H1 (cell line): Measurements from ENCODE around the gene EMC10. TPM values are rescaled to one million over a fixed set of nuclear protein-coding genes. Genes with fewer than 3 reads are reported as not detected.
A peak's percentile ranks its signal among the peaks of the same experiment; 100 is the strongest.

ENCODE experiments used
- CTCF ChIA-PET: fragments of 300-600 bp; sonication (Branson Sonifier 250); formaldehyde crosslinking; loops from one replicate; lab custom pipeline; 2021; ENCODE audit not compliant: partially characterized antibody; lab: Charles Lee
- POLR2A ChIA-PET: fragments of 300-600 bp; sonication (Branson Sonifier 250); formaldehyde crosslinking; loops from one replicate; lab custom pipeline; 2021; ENCODE audit warnings: inconsistent platforms; ENCODE audit not compliant: partially characterized antibody; lab: Charles Lee
- DNase-seq, 2 experiments: peaks; one replicate each; pipeline versions ENCODE4 v3.0.0 to v3.0.0-alpha.2; 2010 to 2022; ENCODE audit warnings: low spot score in 2 of 2, low read depth in 1 of 2, mixed read lengths in 1 of 2
- FAIRE-seq: peaks from 2 replicates; lab custom pipeline; 2011; peaks lifted over from hg19 to GRCh38; lab: Jason Lieb, UNC
- H2AFZ ChIP-seq: 2 replicates; pipeline ENCODE4 v1.8.1; 2012; ENCODE audit warnings: low read length, inconsistent platforms
- H2AK5ac ChIP-seq: 2 replicates; pipeline ENCODE4 v1.6.1; 2013; ENCODE audit warnings: low read depth, low read length
- H2BK120ac ChIP-seq: replicated peaks from 2 replicates; pipeline ENCODE3; 2013; ENCODE audit warnings: low read depth, low read length, inconsistent platforms
- H2BK12ac ChIP-seq: 2 replicates; pipeline ENCODE4 v1.6.1; 2013; ENCODE audit warnings: low read depth, low read length
- H2BK15ac ChIP-seq: 2 replicates; pipeline ENCODE4 v1.6.1; 2013; ENCODE audit warnings: low read length
- H2BK20ac ChIP-seq: 2 replicates; pipeline ENCODE4 v1.6.1; 2013; ENCODE audit warnings: low read length
- H2BK5ac ChIP-seq: 2 replicates; pipeline ENCODE4 v1.6.1; 2013; ENCODE audit warnings: low read depth, low read length
- H3K14ac ChIP-seq: 2 replicates; pipeline ENCODE4 v1.6.1; 2013; ENCODE audit warnings: inconsistent platforms; ENCODE audit not compliant: insufficient read length
- H3K18ac ChIP-seq: 2 replicates; pipeline ENCODE4 v1.6.1; 2013; ENCODE audit warnings: low read length; ENCODE audit errors: extremely low read depth
- H3K23ac ChIP-seq: 2 replicates; pipeline ENCODE4 v1.6.1; 2013; ENCODE audit warnings: inconsistent platforms; ENCODE audit not compliant: insufficient read length
- H3K23me2 ChIP-seq: 2 replicates; pipeline ENCODE4 v1.6.1; 2013; ENCODE audit warnings: low read depth, low read length
- H3K27ac ChIP-seq: 2 replicates; pipeline ENCODE4 v1.6.1; 2011; ENCODE audit warnings: low read depth, low read length, inconsistent platforms
- H3K27me3 ChIP-seq, 4 experiments: replicated peaks in 1 of 4; 1 replicate in 1 of 4; 2 replicates in 3 of 4; pipeline versions ENCODE4 v1.6.1 to v1.8.1; 2011 to 2013; ENCODE audit warnings: low read length in 3 of 4, mild to moderate bottlenecking in 3 of 4, inconsistent platforms in 2 of 4, mixed read lengths in 2 of 4, moderate library complexity in 1 of 4; ENCODE audit not compliant: control insufficient read depth in 3 of 4, insufficient read depth in 3 of 4; ENCODE audit errors: extremely low read depth in 1 of 4
- H3K36me3 ChIP-seq, 4 experiments: 2 replicates each; pipeline versions ENCODE4 v1.6.1 to v1.8.1; 2011 to 2013; ENCODE audit warnings: mild to moderate bottlenecking in 4 of 4, low read length in 3 of 4, moderate library complexity in 2 of 4, control low read depth in 1 of 4, inconsistent platforms in 1 of 4; ENCODE audit not compliant: insufficient read depth in 4 of 4, control insufficient read depth in 2 of 4
- H3K4ac ChIP-seq: replicated peaks from 2 replicates; pipeline ENCODE3; 2013; ENCODE audit warnings: low read length, low read depth, mixed read lengths, inconsistent platforms; ENCODE audit not compliant: insufficient read length
- H3K4me1 ChIP-seq, 4 experiments: replicated peaks in 1 of 4; 1 replicate in 1 of 4; 2 replicates in 3 of 4; pipeline versions ENCODE4 v1.6.1 to v1.8.1; 2011 to 2013; ENCODE audit warnings: low read length in 3 of 4, inconsistent platforms in 2 of 4, mixed read lengths in 1 of 4; ENCODE audit not compliant: insufficient read depth in 4 of 4, control insufficient read depth in 3 of 4
- H3K4me2 ChIP-seq, 2 experiments: 2 replicates each; pipeline versions ENCODE4 v1.6.1 to v1.8.1; 2011 to 2013; ENCODE audit warnings: low read depth in 2 of 2, low read length in 2 of 2, control low read depth in 1 of 2, inconsistent platforms in 1 of 2, mild to moderate bottlenecking in 1 of 2; ENCODE audit not compliant: insufficient read depth in 1 of 2
- H3K4me3 ChIP-seq, 4 experiments: fragments of 200-600, 300-600 bp in 1 of 4; sonication (generic), shearing (Covaris generic), sonication (Bioruptor Twin) in 1 of 4; 2 replicates each; pipeline versions ENCODE4 v1.5.1 to v1.8.1; 2011 to 2016; ENCODE audit warnings: low read length in 4 of 4, low read depth in 3 of 4, control low read depth in 2 of 4, inconsistent platforms in 2 of 4, mild to moderate bottlenecking in 2 of 4, mixed read lengths in 1 of 4, moderate library complexity in 1 of 4; ENCODE audit not compliant: insufficient read depth in 2 of 4; ENCODE audit errors: extremely low read depth in 1 of 4
- H3K56ac ChIP-seq: replicated peaks from 2 replicates; pipeline ENCODE3; 2013; ENCODE audit warnings: low read depth, mild to moderate bottlenecking, mixed read lengths, low read length, inconsistent platforms; ENCODE audit not compliant: insufficient read length
- H3K79me1 ChIP-seq: 2 replicates; pipeline ENCODE4 v1.6.1; 2013; ENCODE audit warnings: low read depth, low read length, control low read depth
- H3K79me2 ChIP-seq, 2 experiments: 2 replicates each; pipeline versions ENCODE4 v1.6.1 to v1.8.1; 2012 to 2013; ENCODE audit warnings: low read length in 2 of 2, mild to moderate bottlenecking in 2 of 2, inconsistent platforms in 1 of 2; ENCODE audit not compliant: insufficient read depth in 2 of 2, control insufficient read depth in 1 of 2
- H3K9ac ChIP-seq, 4 experiments: replicated peaks in 1 of 4; 1 replicate in 1 of 4; 2 replicates in 3 of 4; pipeline versions ENCODE4 v1.6.1 to v1.8.1; 2011 to 2013; ENCODE audit warnings: low read depth in 3 of 4, low read length in 3 of 4, control low read depth in 2 of 4, mild to moderate bottlenecking in 2 of 4, moderate library complexity in 2 of 4, inconsistent platforms in 1 of 4; ENCODE audit errors: extremely low read depth in 1 of 4
- H3K9me3 ChIP-seq, 2 experiments: 2 replicates each; pipeline versions ENCODE4 v1.6.1 to v1.8.1; 2012 to 2013; ENCODE audit warnings: mild to moderate bottlenecking in 2 of 2, moderate library complexity in 2 of 2, control low read depth in 1 of 2, inconsistent platforms in 1 of 2, low read depth in 1 of 2, low read length in 1 of 2, mixed read lengths in 1 of 2; ENCODE audit not compliant: insufficient read depth in 2 of 2
- H4K20me1 ChIP-seq, 2 experiments: replicated peaks in 1 of 2; 2 replicates each; pipeline versions ENCODE3 to v1.8.1; 2011 to 2013; ENCODE audit warnings: inconsistent platforms in 2 of 2, low read length in 2 of 2, mild to moderate bottlenecking in 1 of 2; ENCODE audit not compliant: insufficient read depth in 2 of 2, control insufficient read depth in 1 of 2
- H4K5ac ChIP-seq: 2 replicates; pipeline ENCODE4 v1.6.1; 2013; ENCODE audit warnings: low read length, low read depth, mixed read lengths, inconsistent platforms; ENCODE audit not compliant: insufficient read length
- H4K8ac ChIP-seq: 2 replicates; pipeline ENCODE4 v1.8.0; 2013; ENCODE audit warnings: mild to moderate bottlenecking, moderate library complexity, low read length, inconsistent platforms; ENCODE audit not compliant: insufficient read depth; ENCODE audit errors: extremely low read depth
- H4K91ac ChIP-seq: replicated peaks from 2 replicates; pipeline ENCODE3; 2013; ENCODE audit warnings: low read length, mixed read lengths, inconsistent platforms; ENCODE audit not compliant: insufficient read length
- ATF2 ChIP-seq: IDR thresholded peaks from 2 replicates; pipeline ENCODE4 v1.6.1; 2012; ENCODE audit warnings: low read length, inconsistent platforms
- BCL11A ChIP-seq, 2 experiments: IDR thresholded peaks; one replicate each; pipeline ENCODE4 v1.6.1; 2011; ENCODE audit warnings: low read depth in 2 of 2, low read length in 2 of 2, mild to moderate bottlenecking in 2 of 2
- BRCA1 ChIP-seq: IDR thresholded peaks from 2 replicates; pipeline ENCODE4 v1.6.1; 2012; ENCODE audit warnings: low read depth, low read length, improper control_type of control experiment
- KDM4A ChIP-seq: IDR thresholded peaks from one replicate; pipeline ENCODE4 v1.7.1; 2012; ENCODE audit warnings: low read depth, mild to moderate bottlenecking, moderate library complexity, low read length, inconsistent platforms; ENCODE audit not compliant: severe bottlenecking
- NRF1 ChIP-seq: IDR thresholded peaks from 2 replicates; pipeline ENCODE4 v1.6.1; 2011; ENCODE audit warnings: mild to moderate bottlenecking, low read depth, low read length, improper control_type of control experiment
- POU5F1 ChIP-seq: IDR thresholded peaks from 2 replicates; pipeline ENCODE4 v1.6.1; 2011; ENCODE audit warnings: low read depth, mild to moderate bottlenecking, low read length, moderate library complexity
- RNF2 ChIP-seq: fragments of 200-900, 300-1000 bp; sonication (generic); IDR thresholded peaks from 2 replicates; pipeline ENCODE4 v1.7.1; 2016; ENCODE audit warnings: borderline replicate concordance, low read depth, mild to moderate bottlenecking, antibody characterized with exemption, low read length; ENCODE audit not compliant: poor library complexity, severe bottlenecking; ENCODE audit errors: missing control alignments
- SP2 ChIP-seq: IDR thresholded peaks from 2 replicates; pipeline ENCODE4 v1.6.1; 2012; ENCODE audit warnings: mild to moderate bottlenecking, low read length, inconsistent platforms
- SUZ12 ChIP-seq: fragments of 200-600 bp; sonication (generic); IDR thresholded peaks from 2 replicates; pipeline ENCODE4 v1.6.1; 2012; ENCODE audit warnings: mild to moderate bottlenecking, inconsistent platforms, low read length, moderate library complexity, mixed read lengths
- YY1 ChIP-seq: IDR thresholded peaks from 2 replicates; pipeline ENCODE4 v1.6.1; 2011; ENCODE audit warnings: low read depth, mild to moderate bottlenecking, low read length
- WGBS, 2 experiments: shearing (Covaris generic) in 1 of 2; methylation state at CpG; one replicate each; pipeline versions ENCODE4 v1.1.6 to v1.1.7; 2013 to 2015; ENCODE audit warnings: low lambda C conversion rate in 2 of 2, mixed read lengths in 2 of 2, inconsistent platforms in 1 of 2, low coverage in 1 of 2, missing lambda C conversion rate in 1 of 2; ENCODE audit not compliant: insufficient replicate concordance in 2 of 2, insufficient coverage in 1 of 2, insufficient read length in 1 of 2; ENCODE audit errors: extremely low coverage in 1 of 2, missing lambda C conversion rate in 1 of 2; 5-methylcytosine and 5-hydroxymethylcytosine counted together
- polyA plus RNA-seq, 7 experiments: library from polyadenylated mRNA; depleted of rRNA in 3 of 7; stranded (reverse) in 5 of 7; unstranded in 2 of 7; fragments of >200 nt in 5 of 7; fragments of 200-250 nt in 2 of 7; gene quantifications; 1 replicate in 5 of 7; 2 replicates in 1 of 7; 4 replicates in 1 of 7; pipeline versions ENCODE4 v1.2.1 to v1.2.3, GENCODE V29; 2011 to 2013; ENCODE audit warnings: missing spikeins in 2 of 7, mixed read lengths in 2 of 7
- total RNA-seq: library from RNA; stranded (reverse); fragmentation: NEBNext Ultra II Directional; extraction: Animal tissue kit (Norgen Biotek cat#: 25700); gene quantifications from 2 replicates; pipeline ENCODE4 v1.2.1, GENCODE V29; 2021
- TF ChIP-seq, protein P1 (sequence below): IDR thresholded peaks from 2 replicates; pipeline ENCODE4 v1.6.1; 2012; ENCODE audit warnings: inconsistent platforms

EMC10 gene
- total and polyA plus RNA-seq, 2 of the 8 experiments (the other 6 are each of a cell fraction or from before 2014, with no cell fraction given) = 77.6 to 103 TPM

GRCh38 chr19:50510121-50510670 lies 33.9 kb downstream of the EMC10 start:
- H3K27me3 ChIP-seq = peaks cover 0 to 26% (median 15%) of the 10 kb centered on the region in 4 experiments; a peak in 6 of 7 replicates
- H2BK12ac ChIP-seq = no peak overlapping the region
- no peak overlapping the region for H2BK15ac ChIP-seq
- H3K9me3 ChIP-seq = no peaks in the 10 kb centered on the region
- H3K4me1 ChIP-seq = peaks cover 0 to 6% (median 4%) of the 10 kb centered on the region in 4 experiments; a peak in 4 of 7 replicates
- no peaks in the 10 kb centered on the region for H3K79me2 ChIP-seq
- ChIA-PET CTCF (interaction anchor here (0.6 to 4.0 kb wide), 6 partner anchors 9 to 64 kb away, joined by 3 to 17 read pairs (median 7); no protein-coding TSS in a partner anchor), POLR2A (interaction anchor here (0.5 to 2.0 kb wide), 6 partner anchors 10 to 1232 kb away, joined by 3 to 9 read pairs (median 4); no protein-coding TSS in a partner anchor)
- H2AFZ ChIP-seq = no peak overlapping the region
- WGBS, 2 experiments = 62% methylated on average over 24 of the region's 26 CpGs; no CpG with 5 or more reads in 1 of the 2 experiments
- H4K8ac ChIP-seq = no peak overlapping the region
- H3K14ac ChIP-seq = no peak overlapping the region
- H3K27ac ChIP-seq = no peak overlapping the region
- H2BK20ac ChIP-seq = no peak overlapping the region
- H3K4ac ChIP-seq = no peak overlapping the region
- no peaks in the 10 kb centered on the region; the same call in 1 of the 2 replicates for H3K79me1 ChIP-seq
- peaks cover 1 to 3% of the 10 kb centered on the region in 2 experiments for H4K20me1 ChIP-seq
- no peak overlapping the region for H2BK5ac ChIP-seq
- no peak overlapping the region for H4K91ac ChIP-seq
- H2AK5ac ChIP-seq = no peak overlapping the region
- H3K4me2 ChIP-seq = peak overlapping the region; percentile 57 to 66
- no peak overlapping the region for H2BK120ac ChIP-seq
- no peak overlapping the region for H3K9ac ChIP-seq
- no peak overlapping the region for H4K5ac ChIP-seq
- H3K23me2 ChIP-seq = no peaks in the 10 kb centered on the region; the same call in 1 of the 2 replicates
- H3K56ac ChIP-seq = no peak overlapping the region
- no peak overlapping the region for H3K23ac ChIP-seq
- DNase-seq = no peak
- H3K36me3 ChIP-seq = no peaks in the 10 kb centered on the region
- no peak overlapping the region for H3K18ac ChIP-seq
- H3K4me3 ChIP-seq = peak overlapping the region; percentile 42 to 62 (median 56); a peak in 6 of 8 replicates
- no peak for FAIRE-seq
- TF ChIP-seq BCL11A (IDR thresholded peaks at IDR 0.05; ENCODE audit: low read depth in 2 of 2, low read length in 2 of 2) (no peak), RNF2 (no peak), YY1 (no peak), POU5F1 (no peak), NRF1 (no peak), KDM4A (no peak), SUZ12 (no peak), SP2 (no peak), ATF2 (no peak), BRCA1 (no peak)
- TF ChIP-seq, protein P1, sequence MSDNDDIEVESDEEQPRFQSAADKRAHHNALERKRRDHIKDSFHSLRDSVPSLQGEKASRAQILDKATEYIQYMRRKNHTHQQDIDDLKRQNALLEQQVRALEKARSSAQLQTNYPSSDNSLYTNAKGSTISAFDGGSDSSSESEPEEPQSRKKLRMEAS = no peak
